H9 (cell line): ENCODE measurements around the gene AGMAT. TPM values are rescaled to one million over a fixed set of nuclear protein-coding genes. Genes with fewer than 3 reads are reported as not detected.

Experiments
- DNase-seq: peaks from one replicate; pipeline ENCODE4 v3.0.0-alpha.2; 2017
- H2AFZ ChIP-seq: one replicate; pipeline ENCODE4 v1.6.1; 2013; ENCODE audit warnings: mild to moderate bottlenecking, low read length, control low read depth, moderate library complexity
- H2AK5ac ChIP-seq: 2 replicates; pipeline ENCODE4 v1.6.1; 2013; ENCODE audit warnings: low read length, control low read depth, mixed read lengths; ENCODE audit not compliant: insufficient read length
- H2BK120ac ChIP-seq: one replicate; pipeline ENCODE4 v1.6.1; 2013; ENCODE audit warnings: low read depth, mild to moderate bottlenecking, low read length, control low read depth, inconsistent platforms; ENCODE audit not compliant: poor library complexity, severe bottlenecking
- H2BK12ac ChIP-seq: 2 replicates; pipeline ENCODE4 v1.6.1; 2013; ENCODE audit warnings: low read length, control low read depth, mixed read lengths, low read depth; ENCODE audit not compliant: insufficient read length
- H2BK15ac ChIP-seq: 2 replicates; pipeline ENCODE4 v1.6.1; 2013; ENCODE audit warnings: low read depth, low read length, control low read depth
- H2BK20ac ChIP-seq: one replicate; pipeline ENCODE4 v1.6.1; 2013; ENCODE audit warnings: low read depth, mild to moderate bottlenecking, low read length, control low read depth, inconsistent platforms; ENCODE audit not compliant: poor library complexity, severe bottlenecking
- H2BK5ac ChIP-seq: 2 replicates; pipeline ENCODE4 v1.6.1; 2013; ENCODE audit warnings: low read length, control low read depth, mixed read lengths; ENCODE audit not compliant: insufficient read length
- H3K14ac ChIP-seq: 2 replicates; pipeline ENCODE4 v1.6.1; 2013; ENCODE audit warnings: low read length, control low read depth; ENCODE audit not compliant: insufficient read depth
- H3K18ac ChIP-seq: 2 replicates; pipeline ENCODE4 v1.6.1; 2013; ENCODE audit warnings: low read depth, mild to moderate bottlenecking, mixed read lengths, low read length, control low read depth; ENCODE audit not compliant: insufficient read length
- H3K23ac ChIP-seq: 2 replicates; pipeline ENCODE4 v1.6.1; 2013; ENCODE audit warnings: low read length, control low read depth, mixed read lengths, low read depth; ENCODE audit not compliant: insufficient read length
- H3K23me2 ChIP-seq: 2 replicates; pipeline ENCODE4 v1.6.1; 2013; ENCODE audit warnings: low read depth, mild to moderate bottlenecking, mixed read lengths, low read length, control low read depth; ENCODE audit not compliant: insufficient read length, poor library complexity, severe bottlenecking
- H3K27ac ChIP-seq: 2 replicates; pipeline ENCODE4 v1.5.1; 2013; ENCODE audit warnings: low read length, control low read depth, mixed read lengths, low read depth; ENCODE audit not compliant: insufficient read length
- H3K27me3 ChIP-seq: 2 replicates; pipeline ENCODE4 v1.6.1; 2013; ENCODE audit warnings: low read length, control low read depth, inconsistent platforms; ENCODE audit not compliant: insufficient read depth
- H3K4ac ChIP-seq: 2 replicates; pipeline ENCODE4 v1.6.1; 2013; ENCODE audit warnings: low read depth, mild to moderate bottlenecking, control low read depth, inconsistent platforms, low read length, moderate library complexity
- H3K4me1 ChIP-seq: 2 replicates; pipeline ENCODE4 v1.6.1; 2013; ENCODE audit warnings: low read length, control low read depth, inconsistent platforms; ENCODE audit not compliant: insufficient read depth
- H3K4me2 ChIP-seq: 2 replicates; pipeline ENCODE4 v1.6.1; 2013; ENCODE audit warnings: low read length, control low read depth, mixed read lengths; ENCODE audit not compliant: insufficient read length, insufficient read depth
- H3K56ac ChIP-seq: 2 replicates; pipeline ENCODE4 v1.6.1; 2013; ENCODE audit warnings: low read depth, mild to moderate bottlenecking, mixed read lengths, low read length, control low read depth; ENCODE audit not compliant: insufficient read length
- H3K79me1 ChIP-seq: 2 replicates; pipeline ENCODE4 v1.6.1; 2013; ENCODE audit warnings: low read depth, mild to moderate bottlenecking, moderate library complexity, low read length, control low read depth, inconsistent platforms; ENCODE audit not compliant: insufficient read depth, poor library complexity, severe bottlenecking
- H3K79me2 ChIP-seq: 2 replicates; pipeline ENCODE4 v1.6.1; 2013; ENCODE audit warnings: low read length, control low read depth, inconsistent platforms; ENCODE audit not compliant: insufficient read depth
- H3K9ac ChIP-seq: 2 replicates; pipeline ENCODE4 v1.6.1; 2013; ENCODE audit warnings: low read length, control low read depth, mixed read lengths; ENCODE audit not compliant: insufficient read length; ENCODE audit errors: extremely low read depth
- H3K9me3 ChIP-seq: one replicate; pipeline ENCODE4 v1.6.1; 2013; ENCODE audit warnings: low read depth, low read length, inconsistent platforms; ENCODE audit not compliant: control insufficient read depth
- H3T11ph ChIP-seq: one replicate; pipeline ENCODE4 v1.6.1; 2013; ENCODE audit warnings: mild to moderate bottlenecking, low read length, control low read depth, inconsistent platforms
- H4K20me1 ChIP-seq: one replicate; pipeline ENCODE4 v1.6.1; 2013; ENCODE audit not compliant: control insufficient read depth, insufficient read length, insufficient read depth
- H4K5ac ChIP-seq: 2 replicates; pipeline ENCODE4 v1.6.1; 2013; ENCODE audit warnings: low read depth, mild to moderate bottlenecking, mixed read lengths, low read length, control low read depth; ENCODE audit not compliant: insufficient read length
- H4K8ac ChIP-seq: replicated peaks from 2 replicates; pipeline ENCODE4 v1.6.1; 2013; ENCODE audit warnings: low read length, control low read depth, mixed read lengths, low read depth; ENCODE audit not compliant: insufficient read length
- H4K91ac ChIP-seq: 2 replicates; pipeline ENCODE4 v1.6.1; 2013; ENCODE audit warnings: low read depth, mild to moderate bottlenecking, moderate library complexity, mixed read lengths, low read length, control low read depth; ENCODE audit not compliant: insufficient read length
- H3K27ac Mint-ChIP-seq, 3 experiments: 2 replicates in 2 of 3; 3 replicates in 1 of 3; pipeline ENCODE4 v1.8.0; 2020 to 2021; ENCODE audit warnings: mixed read lengths in 3 of 3, mild to moderate bottlenecking in 1 of 3, moderate library complexity in 1 of 3
- H3K27me3 Mint-ChIP-seq: 2 replicates; pipeline ENCODE4 v1.8.0; 2021; ENCODE audit warnings: low read depth, mild to moderate bottlenecking, moderate library complexity, mixed read lengths
- H3K36me3 Mint-ChIP-seq, 3 experiments: 2 replicates in 2 of 3; 3 replicates in 1 of 3; pipeline ENCODE4 v1.8.0; 2020 to 2021; ENCODE audit warnings: low read depth in 3 of 3, mixed read lengths in 3 of 3; ENCODE audit not compliant: insufficient read depth in 1 of 3
- H3K4me1 Mint-ChIP-seq, 2 experiments: 2 replicates each; pipeline ENCODE4 v1.8.0; 2020; ENCODE audit warnings: mixed read lengths in 2 of 2
- H3K4me3 Mint-ChIP-seq, 2 experiments: 2 replicates in 1 of 2; 3 replicates in 1 of 2; pipeline ENCODE4 v1.8.0; 2020 to 2021; ENCODE audit warnings: mild to moderate bottlenecking in 2 of 2, mixed read lengths in 2 of 2, moderate library complexity in 1 of 2
- H3K9me3 Mint-ChIP-seq, 2 experiments: 2 replicates in 1 of 2; 3 replicates in 1 of 2; pipeline ENCODE4 v1.8.0; 2020; ENCODE audit warnings: mild to moderate bottlenecking in 2 of 2, mixed read lengths in 2 of 2, moderate library complexity in 1 of 2
- WGBS: extraction: QIAGEN DNeasy Blood & Tissue Kit; methylation state at CpG from one replicate; pipeline ENCODE4 v1.1.7; 2013; ENCODE audit warnings: missing lambda C conversion rate, low lambda C conversion rate, mixed read lengths; ENCODE audit not compliant: insufficient read length; ENCODE audit errors: extremely low coverage; 5-methylcytosine and 5-hydroxymethylcytosine counted together
- total RNA-seq: library from RNA; stranded (reverse); gene quantifications from 2 replicates; pipeline ENCODE4 v1.2.1, GENCODE V29; 2021
- TF ChIP-seq, protein P1 (sequence below): fragments of 200-600 bp; sonication (generic); conservative IDR thresholded peaks from 3 replicates; pipeline ENCODE4 v1.8.0; 2021; ENCODE audit warnings: antibody characterized with exemption, mild to moderate bottlenecking

The AGMAT gene
- total RNA-seq, 1 experiment from 2014 or later = 4.0 TPM

GRCh38 chr1:15575549-15576150, 9.2 kb downstream of the AGMAT start:
- peaks cover 0 to 11% (median 8%) of the 10 kb centered on the region in 3 experiments; a peak in 5 of 7 replicates for H3K36me3 Mint-ChIP-seq
- Histone ChIP-seq H2BK15ac (no peak overlapping the region), H2BK5ac (no peak overlapping the region), H3K9me3 (no peaks in the 10 kb centered on the region), H2AK5ac (no peak overlapping the region), H3K79me2 (no peaks in the 10 kb centered on the region), H3K56ac (no peak overlapping the region), H3K79me1 (no peaks in the 10 kb centered on the region), H4K8ac (no peak overlapping the region), H3K23ac (no peak overlapping the region), H2BK20ac (no peak overlapping the region), H3K9ac (no peak overlapping the region), H3T11ph (no peak overlapping the region), H4K5ac (no peak overlapping the region), H2BK12ac (no peak overlapping the region), H3K14ac (no peak overlapping the region), H2BK120ac (no peak overlapping the region), H3K27ac (no peak overlapping the region), H4K20me1 (no peaks in the 10 kb centered on the region), H3K4me1 (no peaks in the 10 kb centered on the region), H3K4me2 (no peak overlapping the region), H3K18ac (no peak overlapping the region), H3K23me2 (no peaks in the 10 kb centered on the region), H3K27me3 (no peaks in the 10 kb centered on the region), H4K91ac (no peak overlapping the region), H3K4ac (no peak overlapping the region), H2AFZ (no peak overlapping the region)
- no peak overlapping the region for H3K4me3 Mint-ChIP-seq
- H3K4me1 Mint-ChIP-seq = peaks cover 12 to 14% of the 10 kb centered on the region in 2 experiments
- H3K9me3 Mint-ChIP-seq = no peaks in the 10 kb centered on the region
- no peaks in the 10 kb centered on the region for H3K27me3 Mint-ChIP-seq
- no CpG with 5 or more reads among the region's 7 CpGs for WGBS
- TF ChIP-seq, protein P1, sequence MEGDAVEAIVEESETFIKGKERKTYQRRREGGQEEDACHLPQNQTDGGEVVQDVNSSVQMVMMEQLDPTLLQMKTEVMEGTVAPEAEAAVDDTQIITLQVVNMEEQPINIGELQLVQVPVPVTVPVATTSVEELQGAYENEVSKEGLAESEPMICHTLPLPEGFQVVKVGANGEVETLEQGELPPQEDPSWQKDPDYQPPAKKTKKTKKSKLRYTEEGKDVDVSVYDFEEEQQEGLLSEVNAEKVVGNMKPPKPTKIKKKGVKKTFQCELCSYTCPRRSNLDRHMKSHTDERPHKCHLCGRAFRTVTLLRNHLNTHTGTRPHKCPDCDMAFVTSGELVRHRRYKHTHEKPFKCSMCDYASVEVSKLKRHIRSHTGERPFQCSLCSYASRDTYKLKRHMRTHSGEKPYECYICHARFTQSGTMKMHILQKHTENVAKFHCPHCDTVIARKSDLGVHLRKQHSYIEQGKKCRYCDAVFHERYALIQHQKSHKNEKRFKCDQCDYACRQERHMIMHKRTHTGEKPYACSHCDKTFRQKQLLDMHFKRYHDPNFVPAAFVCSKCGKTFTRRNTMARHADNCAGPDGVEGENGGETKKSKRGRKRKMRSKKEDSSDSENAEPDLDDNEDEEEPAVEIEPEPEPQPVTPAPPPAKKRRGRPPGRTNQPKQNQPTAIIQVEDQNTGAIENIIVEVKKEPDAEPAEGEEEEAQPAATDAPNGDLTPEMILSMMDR = no peak
- H3K27ac Mint-ChIP-seq = no peak overlapping the region
- no peak for DNase-seq
